ENCODE data around the gene COLEC12.

Gene COLEC12

DNA sequence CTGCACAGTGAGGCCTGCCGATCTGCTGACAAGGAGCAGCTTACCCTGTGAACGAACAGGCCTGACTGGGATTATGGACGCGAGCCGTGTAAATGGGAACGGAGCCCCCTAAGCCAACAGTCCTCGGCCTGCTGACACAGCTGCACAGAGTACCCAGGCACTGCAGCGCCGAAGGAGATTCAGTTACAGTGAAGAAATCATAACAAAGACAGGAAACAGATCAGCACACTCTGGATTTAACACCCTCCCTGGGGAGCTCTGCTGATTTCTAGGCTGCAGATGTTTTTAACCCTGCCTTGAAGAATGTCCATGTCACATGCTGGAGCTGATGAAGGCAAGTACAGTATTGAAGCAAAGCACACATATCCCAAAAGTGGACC, 43.4 kb downstream of the COLEC12 start:
- DNase-seq, result peak in 3 of 42 donors; percentile 3 to 49 (median 37)
- intact Hi-C loops (cut with DNase I), result no loop called here

DNA sequence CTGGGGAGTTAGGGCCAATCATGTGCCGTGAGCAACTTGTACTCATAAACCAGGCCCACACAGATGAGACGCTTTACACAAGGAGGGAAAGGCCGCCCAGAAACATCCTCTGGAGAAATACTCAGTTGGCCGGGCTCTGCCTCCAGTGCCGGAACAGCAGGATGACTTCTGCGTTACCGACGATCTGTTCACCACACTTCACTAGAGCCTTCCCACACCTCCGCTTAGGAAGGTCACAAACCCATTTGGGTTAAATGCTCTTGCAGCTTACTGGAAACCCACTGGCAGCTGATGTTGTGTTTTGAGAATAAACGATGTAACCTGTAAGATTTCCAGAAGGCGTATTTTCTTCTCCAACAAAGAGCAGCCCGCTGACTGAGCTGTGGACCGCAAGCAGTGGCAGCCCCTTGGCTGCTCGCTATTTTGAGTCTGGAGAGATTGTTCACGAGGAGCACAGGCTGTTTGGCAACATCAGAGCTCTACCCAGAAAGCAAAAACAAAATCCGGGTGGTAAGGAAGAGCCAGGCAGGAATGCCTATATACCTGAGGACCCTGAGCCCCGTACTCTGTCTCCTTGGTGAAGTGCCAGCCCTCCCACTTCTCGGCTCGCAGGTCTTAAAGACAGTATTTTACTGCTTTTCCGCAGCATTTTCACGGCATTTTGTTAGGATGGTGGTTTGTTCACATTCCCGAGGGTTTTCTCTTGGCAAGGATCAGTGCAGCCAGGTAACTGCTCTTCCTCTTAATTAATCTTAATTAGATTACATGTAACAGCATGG, 44.0 kb downstream of the COLEC12 start:
- DNase-seq, result peak in 7 of 42 donors; percentile 13 to 54 (median 38)
- intact Hi-C loops (cut with DNase I), result no loop called here

DNA sequence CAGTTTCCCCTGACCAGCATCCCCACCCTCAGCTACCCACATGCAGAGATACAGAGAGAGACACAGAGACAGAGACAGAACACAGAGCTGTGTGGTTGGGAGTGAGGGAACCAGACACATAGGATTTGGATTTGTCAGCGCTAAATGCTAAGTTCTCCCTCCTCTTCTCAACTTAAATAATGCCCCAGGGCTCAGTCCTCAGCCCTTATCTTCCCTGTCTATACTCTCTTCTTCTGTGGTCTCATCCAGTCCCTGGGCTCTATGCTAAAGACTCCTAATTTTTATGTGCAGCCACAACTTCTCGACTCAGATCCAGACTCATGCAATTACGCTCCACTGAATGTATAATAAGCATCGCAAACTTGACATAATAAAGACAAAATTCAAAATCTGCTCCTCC, 47.1 kb downstream of the COLEC12 start:
- DNase-seq, result no peak
- intact Hi-C loops (cut with DNase I), result no loop called here

DNA sequence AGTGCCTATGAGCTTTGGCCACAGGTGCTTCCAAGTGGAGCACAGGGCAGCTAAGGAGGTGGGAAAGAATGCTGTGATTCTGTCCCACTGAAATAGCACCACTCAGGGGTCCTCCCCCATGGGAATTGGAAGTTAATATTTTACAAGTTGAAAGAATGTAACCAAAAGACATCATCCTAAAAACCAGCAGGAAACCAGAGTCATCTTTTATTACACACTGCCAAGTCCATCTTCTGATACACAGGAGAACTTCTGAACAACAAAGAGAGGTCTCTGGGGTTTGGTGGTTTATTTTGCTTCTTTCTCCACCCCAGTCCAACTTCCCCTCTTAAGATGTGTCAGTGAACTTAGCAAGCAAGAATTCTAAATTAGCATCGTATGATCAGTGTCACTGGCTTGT, 47.7 kb downstream of the COLEC12 start:
- intact Hi-C loops (cut with DNase I), result no loop called here
- DNase-seq, result no peak

DNA sequence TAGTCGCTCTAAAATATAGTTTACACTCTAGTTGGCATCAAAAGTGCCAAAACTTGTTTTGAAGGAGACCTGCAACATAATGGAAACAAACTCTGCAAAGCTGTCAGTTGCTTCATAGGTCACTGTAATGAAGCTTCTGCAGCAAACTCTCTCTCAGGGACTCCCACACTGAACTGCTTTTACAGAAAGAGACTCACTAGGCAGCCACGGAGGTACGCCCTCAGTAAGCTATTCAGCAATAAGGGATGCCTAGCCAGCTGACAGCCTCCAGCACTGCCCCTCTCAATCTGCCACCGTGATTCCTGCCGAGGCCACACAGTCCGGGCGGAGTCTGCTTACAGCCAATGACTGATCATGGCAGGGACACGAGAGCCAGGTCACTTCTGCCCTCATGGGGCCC, 51.1 kb downstream of the COLEC12 start:
- peak in 11 of 42 donors; percentile 11 to 52 (median 36) for DNase-seq
- intact Hi-C loops (cut with DNase I), result no loop called here

DNA sequence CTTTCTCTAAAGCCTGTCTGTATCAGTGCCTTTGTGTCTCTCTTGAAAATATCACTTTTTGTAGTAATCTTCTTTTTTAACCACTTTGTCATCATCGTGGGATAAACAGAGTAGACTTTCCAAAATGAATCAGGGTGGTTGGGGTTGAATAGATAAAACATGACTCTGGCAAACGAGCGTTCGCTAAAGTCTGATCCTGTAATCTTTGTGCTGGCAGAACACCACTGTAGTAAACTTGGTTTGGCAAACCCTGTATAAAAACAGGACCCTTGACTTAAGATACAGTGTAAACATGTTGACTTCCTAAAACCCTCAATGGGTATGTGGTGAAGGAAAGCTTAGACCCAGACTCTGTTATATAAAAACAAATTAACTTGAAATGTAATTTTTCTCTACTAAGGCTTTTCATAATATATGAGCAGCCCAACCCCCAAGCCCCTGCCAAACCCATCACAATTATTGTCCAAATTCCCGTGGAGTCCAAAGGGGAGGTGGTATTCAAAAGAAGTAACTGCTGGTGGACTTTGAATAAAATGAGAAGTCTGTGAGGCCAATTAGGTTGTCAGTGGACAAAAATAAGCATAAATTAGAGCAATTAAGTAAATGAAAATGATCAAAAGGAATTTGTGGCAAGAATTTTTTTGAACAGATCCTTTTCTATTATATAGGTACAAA, 52.2 kb downstream of the COLEC12 start:
- peak in 1 of 42 donors; percentile 14 for DNase-seq

DNA sequence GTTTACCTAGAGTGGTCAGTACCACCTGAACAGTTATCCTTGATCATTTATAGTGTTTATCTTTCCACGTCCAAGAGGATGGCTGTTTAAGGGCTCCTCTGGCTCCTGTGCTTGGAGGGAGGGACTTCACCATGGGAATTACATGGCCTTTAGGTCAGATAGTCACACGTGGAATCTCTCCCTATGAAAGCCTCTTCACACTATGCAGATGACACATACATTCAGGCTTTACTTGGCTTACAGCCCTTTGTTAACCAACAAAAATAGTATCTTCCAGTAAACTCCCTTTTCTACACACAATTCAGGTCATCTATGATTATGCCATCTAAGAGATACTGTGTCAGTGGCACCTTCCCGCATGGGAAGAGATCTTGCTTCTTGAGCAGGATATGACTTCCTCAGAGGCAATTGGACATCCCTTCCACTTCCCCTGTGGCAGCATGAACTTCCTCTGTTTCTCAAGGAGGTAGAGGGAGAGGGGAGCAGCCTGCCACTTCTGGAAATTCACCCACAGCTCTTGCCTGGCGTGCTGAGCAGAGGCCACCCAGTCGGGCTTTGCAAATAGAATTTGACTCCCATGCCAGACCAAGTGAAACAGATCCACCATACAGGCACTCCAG, 53.5 kb downstream of the COLEC12 start:
- DNase-seq, result peak in 1 of 42 donors; percentile 33
- intact Hi-C loops (cut with DNase I), result no loop called here

More for the DNA sequence above, 52.2 kb downstream of the COLEC12 start:
- intact Hi-C loops (cut with DNase I), result no loop called here

DNA sequence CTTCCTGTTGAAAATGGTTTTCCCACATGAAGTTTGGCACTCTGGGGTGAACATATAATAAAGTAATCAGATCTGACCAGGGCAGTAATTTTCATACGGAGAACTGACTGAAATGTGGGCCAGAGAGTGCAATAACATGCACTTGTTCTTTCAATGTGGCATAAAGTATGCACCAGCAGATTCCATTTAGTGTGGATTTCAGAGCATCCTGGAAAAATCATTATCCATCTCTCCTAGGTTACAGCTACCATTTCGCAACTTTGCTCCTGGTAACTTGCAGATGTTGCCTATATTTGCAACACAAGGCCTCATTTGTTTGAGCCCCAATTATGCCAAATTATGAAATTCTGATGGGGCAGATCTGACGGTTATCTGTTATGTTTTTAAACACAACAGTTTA, 55.4 kb downstream of the COLEC12 start:
- peak in 1 of 42 donors; percentile 3 for DNase-seq
- intact Hi-C loops (cut with DNase I), result no loop called here

DNA sequence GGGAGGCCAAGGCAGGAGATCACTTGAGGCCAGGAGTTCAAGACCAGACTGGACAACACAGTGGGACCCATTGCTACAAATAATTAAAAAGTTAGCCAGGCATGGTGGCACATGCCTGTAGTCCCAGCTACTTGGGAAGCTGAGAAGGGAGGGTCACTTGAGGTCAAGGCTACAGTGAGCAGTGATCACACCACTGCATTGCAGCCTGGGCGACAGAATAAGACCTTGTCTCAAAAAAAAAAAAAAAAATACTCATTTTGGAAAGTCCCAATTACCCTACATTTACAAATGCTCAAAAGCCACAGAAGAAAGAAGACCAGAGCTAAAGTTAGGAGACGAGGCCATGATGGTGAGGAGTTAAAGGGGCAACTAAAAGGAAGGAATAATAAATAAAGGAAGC, 61.9 kb downstream of the COLEC12 start:
- no peak for DNase-seq
- intact Hi-C loops (cut with DNase I), result no loop called here

DNA sequence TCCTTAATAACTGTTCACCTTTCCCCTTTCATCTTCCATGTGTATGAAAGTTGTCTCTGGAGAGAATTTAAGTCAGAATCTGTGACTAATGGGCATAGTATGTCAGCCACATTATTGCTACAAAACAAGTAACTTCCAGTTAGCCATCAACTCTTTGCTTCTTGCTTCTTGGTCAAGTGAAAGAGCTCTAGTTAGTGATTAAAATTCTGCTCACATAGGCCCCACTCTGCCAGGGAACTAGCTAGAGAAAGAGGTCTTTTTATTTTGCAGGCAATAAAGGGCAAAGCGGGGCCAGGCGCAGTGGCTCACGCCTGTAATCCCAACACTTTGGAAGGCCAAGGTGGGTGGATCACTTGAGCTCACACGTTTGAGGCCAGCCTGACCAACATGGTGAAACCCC, 64.6 kb downstream of the COLEC12 start:
- intact Hi-C loops (cut with DNase I), result no loop called here
- peak; percentile 12 to 85 (median 66) for DNase-seq

DNA sequence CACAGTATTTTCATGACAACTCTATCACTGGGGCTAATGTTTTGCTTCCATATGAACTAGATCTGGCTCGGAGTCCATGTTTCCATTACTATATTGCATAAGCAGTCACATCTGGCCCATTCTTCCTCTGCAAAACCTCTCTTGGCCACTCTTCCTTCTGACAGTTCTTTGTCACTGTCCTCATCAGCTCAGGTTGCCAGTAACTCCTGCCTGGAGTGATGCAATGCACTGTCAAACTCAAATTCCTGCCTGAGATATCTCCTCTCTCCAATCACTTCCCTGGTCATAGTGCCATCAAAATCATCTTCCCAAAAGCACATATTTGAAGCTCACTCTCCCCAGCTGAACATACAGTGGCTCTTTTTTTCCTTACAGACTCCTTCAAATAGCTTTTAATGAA, 66.1 kb downstream of the COLEC12 start:
- intact Hi-C loops (cut with DNase I), result no loop called here
- DNase-seq, result no peak

DNA sequence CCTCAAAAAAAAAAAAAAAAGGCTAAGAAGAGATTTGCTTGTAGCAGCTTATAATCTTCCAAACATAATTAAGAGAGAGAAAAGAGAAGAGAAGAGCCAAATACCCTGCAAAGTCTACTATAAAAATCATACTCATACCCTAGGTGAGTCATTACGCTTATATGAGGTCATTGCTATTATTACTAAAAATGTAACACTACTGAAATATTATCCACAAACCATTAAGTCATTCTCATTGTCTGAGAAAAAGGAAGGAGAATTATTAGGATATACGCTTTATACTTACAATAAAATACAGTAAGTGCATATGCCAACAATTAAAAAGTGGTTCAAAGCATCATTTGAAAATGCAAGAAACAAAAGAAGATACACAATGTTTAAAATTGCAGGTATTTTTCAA, 66.5 kb downstream of the COLEC12 start:
- intact Hi-C loops (cut with DNase I), result no loop called here
- no peak for DNase-seq

DNA sequence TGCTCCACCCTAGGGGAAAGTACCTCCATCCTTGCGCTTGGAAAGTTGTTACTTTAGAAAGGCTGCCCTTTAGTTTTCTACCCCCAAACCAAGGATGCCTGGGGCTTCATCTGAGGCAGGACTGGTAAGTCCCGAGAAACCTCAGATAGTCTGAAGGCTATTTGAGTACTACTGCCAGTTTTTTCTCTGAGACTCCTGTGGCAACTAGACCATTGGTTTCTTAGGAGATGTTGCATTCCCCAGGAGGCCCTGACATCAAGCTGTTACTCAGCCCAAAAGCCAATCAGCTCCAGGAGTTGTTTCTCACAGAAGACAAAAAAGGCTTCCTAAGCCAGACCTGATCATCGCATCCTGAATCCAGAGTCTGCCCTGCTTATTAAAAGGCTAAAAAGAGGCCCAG, 67.2 kb downstream of the COLEC12 start:
- intact Hi-C loops (cut with DNase I), result no loop called here
- peak in 2 of 42 donors; percentile 4 to 42 for DNase-seq

DNA sequence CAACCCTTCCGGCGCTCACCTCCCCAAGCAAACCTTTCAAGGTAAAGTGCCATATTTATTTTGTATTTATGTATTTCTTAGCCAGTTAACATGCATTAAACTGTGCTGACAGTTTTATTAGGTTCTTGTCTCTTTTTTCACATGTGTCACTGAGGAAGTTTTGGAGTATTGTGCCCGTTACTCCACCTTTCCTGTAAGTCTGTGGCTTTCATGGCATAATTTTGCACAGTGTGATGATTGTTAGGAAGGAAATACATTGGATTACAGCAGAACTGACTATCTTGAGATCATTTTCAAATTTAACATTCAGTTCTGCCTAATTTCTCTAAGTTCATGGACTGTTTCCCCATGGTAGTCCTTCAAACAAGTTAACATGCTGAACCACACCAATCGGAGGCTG, 67.7 kb downstream of the COLEC12 start:
- DNase-seq, result no peak
- intact Hi-C loops (cut with DNase I), result no loop called here

DNA sequence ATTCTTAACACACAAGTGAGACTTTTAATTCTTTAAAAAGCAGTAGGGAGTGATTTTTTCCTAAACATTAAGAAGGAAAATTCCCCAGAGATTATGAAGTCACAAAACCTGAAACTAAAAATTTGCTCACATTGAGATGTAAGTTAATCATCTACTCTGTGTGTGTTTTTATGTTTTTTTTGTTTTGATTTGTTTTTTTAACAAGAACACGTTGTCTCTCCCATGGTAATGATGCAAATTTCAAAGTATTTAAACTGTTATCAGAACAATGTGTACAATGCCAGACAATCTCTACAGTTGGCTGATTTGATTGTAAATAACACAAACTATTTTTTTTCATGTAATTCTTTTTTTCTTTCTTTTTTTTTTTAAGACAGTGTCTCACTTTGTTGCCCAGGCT, 71.5 kb downstream of the COLEC12 start:
- intact Hi-C loops (cut with DNase I), result no loop called here
- DNase-seq, result no peak

DNA sequence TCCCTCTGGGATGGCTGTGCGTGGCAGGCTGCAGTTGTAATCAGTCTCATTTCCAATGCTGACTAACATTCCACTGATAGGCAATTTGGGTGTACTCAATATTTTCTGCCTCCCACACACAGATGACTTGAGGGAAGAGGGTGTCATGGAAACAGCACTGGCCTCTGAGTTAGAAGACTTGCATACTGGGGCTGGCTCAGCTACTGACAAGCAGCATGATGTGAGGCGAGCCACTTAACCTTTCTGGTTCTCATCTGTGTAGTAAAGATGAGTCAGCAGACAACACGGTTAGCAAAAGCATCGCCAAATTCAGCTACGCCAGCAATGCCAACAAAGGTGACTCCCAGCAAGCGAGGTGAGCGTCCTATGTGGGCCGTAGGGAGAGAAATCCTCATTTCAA, 73.5 kb downstream of the COLEC12 start:
- intact Hi-C loops (cut with DNase I), result no loop called here
- peak in 13 of 42 donors; percentile 7 to 63 (median 15) for DNase-seq

DNA sequence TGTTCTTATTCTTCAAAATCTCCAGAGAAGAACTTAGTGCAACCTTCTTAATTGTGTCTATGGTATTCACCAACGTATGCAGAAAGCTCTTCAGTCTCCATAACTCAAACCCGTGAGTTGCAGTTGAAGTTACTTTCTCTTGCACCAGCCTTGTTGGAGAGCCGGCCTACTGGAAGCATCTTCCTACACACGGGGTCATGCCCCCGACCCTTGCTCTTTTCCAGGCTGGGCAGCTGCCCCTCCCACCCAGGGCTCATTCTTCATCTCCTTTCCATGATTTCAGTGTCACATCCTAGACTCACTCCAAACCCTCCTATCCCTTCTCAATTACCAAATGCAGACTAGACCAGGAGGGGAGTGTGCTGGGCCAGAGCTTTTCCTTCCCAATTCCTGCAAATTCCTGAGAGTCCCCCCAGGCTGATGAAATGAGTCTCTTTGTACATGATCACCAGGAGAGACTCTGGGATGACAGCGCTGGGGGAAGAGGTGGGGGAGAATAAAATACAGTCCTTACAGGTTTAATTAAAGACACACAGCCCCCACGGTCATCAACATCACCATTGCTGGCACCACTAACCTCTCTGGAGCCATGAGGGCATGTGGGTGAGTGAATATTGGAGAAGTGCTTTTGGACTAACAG, 75.3 kb downstream of the COLEC12 start:
- intact Hi-C loops (cut with DNase I), result no loop called here
- DNase-seq, result no peak

DNA sequence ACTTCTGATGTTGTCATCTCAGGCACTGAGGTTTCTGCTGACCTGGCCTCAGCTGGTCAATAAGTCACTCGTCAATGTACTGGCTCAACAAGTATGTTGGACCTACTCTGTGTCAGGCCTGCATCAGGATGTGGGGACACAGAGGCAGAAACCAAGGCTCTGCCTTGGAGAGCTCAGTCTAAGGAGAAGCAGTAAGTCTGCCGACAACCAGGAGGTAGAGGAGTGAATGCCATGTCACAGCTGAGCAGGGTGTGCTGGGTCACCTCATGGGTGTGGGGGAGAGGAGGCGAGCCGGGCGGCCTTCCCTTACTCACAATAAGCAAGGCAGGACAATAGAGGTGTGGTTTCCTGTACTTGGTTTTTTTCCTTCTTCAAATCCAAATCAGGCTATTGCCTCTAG, 75.8 kb downstream of the COLEC12 start:
- intact Hi-C loops (cut with DNase I), result no loop called here

DNA sequence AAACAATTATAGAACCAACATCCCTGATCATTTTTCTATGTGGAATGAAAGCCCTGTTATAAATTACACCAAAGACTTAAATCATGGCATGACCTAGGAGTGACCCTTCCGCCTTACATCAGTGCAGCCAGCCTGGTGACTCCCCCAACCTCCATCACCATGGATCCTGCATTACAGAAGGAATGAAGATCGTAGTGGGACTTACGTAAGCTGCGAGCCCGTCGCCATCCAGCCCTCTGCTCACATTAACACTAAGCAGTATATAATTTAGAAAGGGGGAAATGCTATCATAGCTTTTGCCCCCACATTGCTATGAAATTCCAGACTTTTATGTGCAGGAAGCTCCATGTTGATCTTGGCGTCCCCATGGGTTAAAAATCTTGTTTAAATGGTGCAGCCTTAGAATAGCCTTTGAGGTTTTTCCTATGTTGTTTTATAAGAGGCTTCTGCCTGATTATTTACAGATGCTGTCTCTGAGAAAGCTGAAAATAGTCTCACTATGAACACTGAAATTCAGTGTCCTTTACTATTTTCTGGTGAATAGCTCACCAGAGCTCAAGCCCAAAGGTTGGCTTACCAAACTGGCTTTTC, 76.3 kb downstream of the COLEC12 start:
- intact Hi-C loops (cut with DNase I), result no loop called here
- no peak for DNase-seq

More for the DNA sequence above, 75.8 kb downstream of the COLEC12 start:
- DNase-seq, result no peak

Measured in head of caudate nucleus (tissue), 42 donors.